H9 (cell line): ENCODE results near the gene VAV3. TPM values are rescaled to one million over a fixed set of nuclear protein-coding genes. Genes with fewer than 3 reads are reported as not detected.

Experiments used
- DNase-seq: peaks from one replicate; pipeline ENCODE4 v3.0.0-alpha.2; 2017
- H2AFZ ChIP-seq: one replicate; pipeline ENCODE4 v1.6.1; 2013; ENCODE audit warnings: mild to moderate bottlenecking, low read length, control low read depth, moderate library complexity
- H2AK5ac ChIP-seq: 2 replicates; pipeline ENCODE4 v1.6.1; 2013; ENCODE audit warnings: low read length, control low read depth, mixed read lengths; ENCODE audit not compliant: insufficient read length
- H2BK120ac ChIP-seq: one replicate; pipeline ENCODE4 v1.6.1; 2013; ENCODE audit warnings: low read depth, mild to moderate bottlenecking, low read length, control low read depth, inconsistent platforms; ENCODE audit not compliant: poor library complexity, severe bottlenecking
- H2BK12ac ChIP-seq: 2 replicates; pipeline ENCODE4 v1.6.1; 2013; ENCODE audit warnings: low read length, control low read depth, mixed read lengths, low read depth; ENCODE audit not compliant: insufficient read length
- H2BK15ac ChIP-seq: 2 replicates; pipeline ENCODE4 v1.6.1; 2013; ENCODE audit warnings: low read depth, low read length, control low read depth
- H2BK20ac ChIP-seq: one replicate; pipeline ENCODE4 v1.6.1; 2013; ENCODE audit warnings: low read depth, mild to moderate bottlenecking, low read length, control low read depth, inconsistent platforms; ENCODE audit not compliant: poor library complexity, severe bottlenecking
- H2BK5ac ChIP-seq: 2 replicates; pipeline ENCODE4 v1.6.1; 2013; ENCODE audit warnings: low read length, control low read depth, mixed read lengths; ENCODE audit not compliant: insufficient read length
- H3K14ac ChIP-seq: 2 replicates; pipeline ENCODE4 v1.6.1; 2013; ENCODE audit warnings: low read length, control low read depth; ENCODE audit not compliant: insufficient read depth
- H3K18ac ChIP-seq: 2 replicates; pipeline ENCODE4 v1.6.1; 2013; ENCODE audit warnings: low read depth, mild to moderate bottlenecking, mixed read lengths, low read length, control low read depth; ENCODE audit not compliant: insufficient read length
- H3K23ac ChIP-seq: 2 replicates; pipeline ENCODE4 v1.6.1; 2013; ENCODE audit warnings: low read length, control low read depth, mixed read lengths, low read depth; ENCODE audit not compliant: insufficient read length
- H3K23me2 ChIP-seq: 2 replicates; pipeline ENCODE4 v1.6.1; 2013; ENCODE audit warnings: low read depth, mild to moderate bottlenecking, mixed read lengths, low read length, control low read depth; ENCODE audit not compliant: insufficient read length, poor library complexity, severe bottlenecking
- H3K27ac ChIP-seq: 2 replicates; pipeline ENCODE4 v1.5.1; 2013; ENCODE audit warnings: low read length, control low read depth, mixed read lengths, low read depth; ENCODE audit not compliant: insufficient read length
- H3K27me3 ChIP-seq: 2 replicates; pipeline ENCODE4 v1.6.1; 2013; ENCODE audit warnings: low read length, control low read depth, inconsistent platforms; ENCODE audit not compliant: insufficient read depth
- H3K4ac ChIP-seq: 2 replicates; pipeline ENCODE4 v1.6.1; 2013; ENCODE audit warnings: low read depth, mild to moderate bottlenecking, control low read depth, inconsistent platforms, low read length, moderate library complexity
- H3K4me1 ChIP-seq: 2 replicates; pipeline ENCODE4 v1.6.1; 2013; ENCODE audit warnings: low read length, control low read depth, inconsistent platforms; ENCODE audit not compliant: insufficient read depth
- H3K4me2 ChIP-seq: 2 replicates; pipeline ENCODE4 v1.6.1; 2013; ENCODE audit warnings: low read length, control low read depth, mixed read lengths; ENCODE audit not compliant: insufficient read length, insufficient read depth
- H3K56ac ChIP-seq: 2 replicates; pipeline ENCODE4 v1.6.1; 2013; ENCODE audit warnings: low read depth, mild to moderate bottlenecking, mixed read lengths, low read length, control low read depth; ENCODE audit not compliant: insufficient read length
- H3K79me1 ChIP-seq: 2 replicates; pipeline ENCODE4 v1.6.1; 2013; ENCODE audit warnings: low read depth, mild to moderate bottlenecking, moderate library complexity, low read length, control low read depth, inconsistent platforms; ENCODE audit not compliant: insufficient read depth, poor library complexity, severe bottlenecking
- H3K79me2 ChIP-seq: 2 replicates; pipeline ENCODE4 v1.6.1; 2013; ENCODE audit warnings: low read length, control low read depth, inconsistent platforms; ENCODE audit not compliant: insufficient read depth
- H3K9ac ChIP-seq: 2 replicates; pipeline ENCODE4 v1.6.1; 2013; ENCODE audit warnings: low read length, control low read depth, mixed read lengths; ENCODE audit not compliant: insufficient read length; ENCODE audit errors: extremely low read depth
- H3K9me3 ChIP-seq: one replicate; pipeline ENCODE4 v1.6.1; 2013; ENCODE audit warnings: low read depth, low read length, inconsistent platforms; ENCODE audit not compliant: control insufficient read depth
- H3T11ph ChIP-seq: one replicate; pipeline ENCODE4 v1.6.1; 2013; ENCODE audit warnings: mild to moderate bottlenecking, low read length, control low read depth, inconsistent platforms
- H4K20me1 ChIP-seq: one replicate; pipeline ENCODE4 v1.6.1; 2013; ENCODE audit not compliant: control insufficient read depth, insufficient read length, insufficient read depth
- H4K5ac ChIP-seq: 2 replicates; pipeline ENCODE4 v1.6.1; 2013; ENCODE audit warnings: low read depth, mild to moderate bottlenecking, mixed read lengths, low read length, control low read depth; ENCODE audit not compliant: insufficient read length
- H4K8ac ChIP-seq: replicated peaks from 2 replicates; pipeline ENCODE4 v1.6.1; 2013; ENCODE audit warnings: low read length, control low read depth, mixed read lengths, low read depth; ENCODE audit not compliant: insufficient read length
- H4K91ac ChIP-seq: 2 replicates; pipeline ENCODE4 v1.6.1; 2013; ENCODE audit warnings: low read depth, mild to moderate bottlenecking, moderate library complexity, mixed read lengths, low read length, control low read depth; ENCODE audit not compliant: insufficient read length
- H3K27ac Mint-ChIP-seq, 3 experiments: 2 replicates in 2 of 3; 3 replicates in 1 of 3; pipeline ENCODE4 v1.8.0; 2020 to 2021; ENCODE audit warnings: mixed read lengths in 3 of 3, mild to moderate bottlenecking in 1 of 3, moderate library complexity in 1 of 3
- H3K27me3 Mint-ChIP-seq: 2 replicates; pipeline ENCODE4 v1.8.0; 2021; ENCODE audit warnings: low read depth, mild to moderate bottlenecking, moderate library complexity, mixed read lengths
- H3K36me3 Mint-ChIP-seq, 3 experiments: 2 replicates in 2 of 3; 3 replicates in 1 of 3; pipeline ENCODE4 v1.8.0; 2020 to 2021; ENCODE audit warnings: low read depth in 3 of 3, mixed read lengths in 3 of 3; ENCODE audit not compliant: insufficient read depth in 1 of 3
- H3K4me1 Mint-ChIP-seq, 2 experiments: 2 replicates each; pipeline ENCODE4 v1.8.0; 2020; ENCODE audit warnings: mixed read lengths in 2 of 2
- H3K4me3 Mint-ChIP-seq, 2 experiments: 2 replicates in 1 of 2; 3 replicates in 1 of 2; pipeline ENCODE4 v1.8.0; 2020 to 2021; ENCODE audit warnings: mild to moderate bottlenecking in 2 of 2, mixed read lengths in 2 of 2, moderate library complexity in 1 of 2
- H3K9me3 Mint-ChIP-seq, 2 experiments: 2 replicates in 1 of 2; 3 replicates in 1 of 2; pipeline ENCODE4 v1.8.0; 2020; ENCODE audit warnings: mild to moderate bottlenecking in 2 of 2, mixed read lengths in 2 of 2, moderate library complexity in 1 of 2
- WGBS: extraction: QIAGEN DNeasy Blood & Tissue Kit; methylation state at CpG from one replicate; pipeline ENCODE4 v1.1.7; 2013; ENCODE audit warnings: missing lambda C conversion rate, low lambda C conversion rate, mixed read lengths; ENCODE audit not compliant: insufficient read length; ENCODE audit errors: extremely low coverage; 5-methylcytosine and 5-hydroxymethylcytosine counted together
- total RNA-seq: library from RNA; stranded (reverse); gene quantifications from 2 replicates; pipeline ENCODE4 v1.2.1, GENCODE V29; 2021
- TF ChIP-seq, protein P1 (sequence below): fragments of 200-600 bp; sonication (generic); conservative IDR thresholded peaks from 3 replicates; pipeline ENCODE4 v1.8.0; 2021; ENCODE audit warnings: antibody characterized with exemption, mild to moderate bottlenecking

The VAV3 gene
- total RNA-seq, 1 experiment from 2014 or later = 5.1 TPM

DNA sequence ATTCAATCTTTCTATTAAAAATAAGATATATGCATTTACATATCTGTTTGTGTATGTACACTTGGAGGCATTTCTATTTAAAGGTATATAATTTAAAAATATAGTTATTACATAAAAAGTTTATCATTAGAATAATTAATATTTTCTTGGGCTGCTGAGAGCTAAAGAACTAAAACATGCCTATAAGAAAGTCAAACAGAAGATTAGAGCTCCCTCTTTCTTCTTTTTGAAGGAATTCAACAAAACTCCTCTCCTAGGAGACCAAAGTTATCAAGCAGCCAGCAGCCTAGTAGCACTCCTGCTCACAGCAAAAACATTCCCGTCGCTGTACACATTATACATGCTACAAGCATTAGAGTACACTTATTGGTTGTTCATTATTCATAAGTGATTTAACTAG is 216.4 kb downstream of the VAV3 start:
- DNase-seq = no peak
- H2BK15ac ChIP-seq = no peak overlapping the region

More for the DNA sequence above, 216.4 kb downstream of the VAV3 start:
- H3K4me2 ChIP-seq = no peak overlapping the region
- TF ChIP-seq, protein P1, sequence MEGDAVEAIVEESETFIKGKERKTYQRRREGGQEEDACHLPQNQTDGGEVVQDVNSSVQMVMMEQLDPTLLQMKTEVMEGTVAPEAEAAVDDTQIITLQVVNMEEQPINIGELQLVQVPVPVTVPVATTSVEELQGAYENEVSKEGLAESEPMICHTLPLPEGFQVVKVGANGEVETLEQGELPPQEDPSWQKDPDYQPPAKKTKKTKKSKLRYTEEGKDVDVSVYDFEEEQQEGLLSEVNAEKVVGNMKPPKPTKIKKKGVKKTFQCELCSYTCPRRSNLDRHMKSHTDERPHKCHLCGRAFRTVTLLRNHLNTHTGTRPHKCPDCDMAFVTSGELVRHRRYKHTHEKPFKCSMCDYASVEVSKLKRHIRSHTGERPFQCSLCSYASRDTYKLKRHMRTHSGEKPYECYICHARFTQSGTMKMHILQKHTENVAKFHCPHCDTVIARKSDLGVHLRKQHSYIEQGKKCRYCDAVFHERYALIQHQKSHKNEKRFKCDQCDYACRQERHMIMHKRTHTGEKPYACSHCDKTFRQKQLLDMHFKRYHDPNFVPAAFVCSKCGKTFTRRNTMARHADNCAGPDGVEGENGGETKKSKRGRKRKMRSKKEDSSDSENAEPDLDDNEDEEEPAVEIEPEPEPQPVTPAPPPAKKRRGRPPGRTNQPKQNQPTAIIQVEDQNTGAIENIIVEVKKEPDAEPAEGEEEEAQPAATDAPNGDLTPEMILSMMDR = peak; percentile 58
- no peak overlapping the region for H3K18ac ChIP-seq
- H3K27ac ChIP-seq = no peak overlapping the region
- peaks cover 3% of the 10 kb centered on the region; the same call in 1 of the 2 replicates for H3K4me1 ChIP-seq
- H2BK120ac ChIP-seq = no peak overlapping the region
- H4K20me1 ChIP-seq = no peaks in the 10 kb centered on the region
- no peak overlapping the region for H3K9ac ChIP-seq
- no peak overlapping the region for H2AK5ac ChIP-seq
- Mint-ChIP-seq H3K36me3 (peaks cover 0 to 2% (median 0%) of the 10 kb centered on the region in 3 experiments; a peak in 2 of 7 replicates), H3K4me3 (no peak overlapping the region), H3K4me1 (peaks cover 15 to 19% of the 10 kb centered on the region in 2 experiments), H3K27ac (no peak overlapping the region), H3K27me3 (no peaks in the 10 kb centered on the region), H3K9me3 (no peaks in the 10 kb centered on the region)
- H4K91ac ChIP-seq = no peak overlapping the region
- H3K14ac ChIP-seq = no peak overlapping the region
- no peaks in the 10 kb centered on the region for H3K79me2 ChIP-seq
- H2BK12ac ChIP-seq = no peak overlapping the region
- H3K23me2 ChIP-seq = no peaks in the 10 kb centered on the region
- H3K27me3 ChIP-seq = no peaks in the 10 kb centered on the region
- no peak overlapping the region for H3K4ac ChIP-seq
- H4K5ac ChIP-seq = no peak overlapping the region
- no peaks in the 10 kb centered on the region for H3K79me1 ChIP-seq
- H3T11ph ChIP-seq = no peak overlapping the region
- no CpG with 5 or more reads among the region's 2 CpGs for WGBS
- H4K8ac ChIP-seq = no peak overlapping the region
- H3K9me3 ChIP-seq = no peaks in the 10 kb centered on the region
- no peak overlapping the region for H2BK20ac ChIP-seq
- no peak overlapping the region for H2AFZ ChIP-seq
- no peak overlapping the region for H3K23ac ChIP-seq
- H2BK5ac ChIP-seq = no peak overlapping the region
- no peak overlapping the region for H3K56ac ChIP-seq
